NT2/D1 (cell line): ENCODE results near the gene EGFR.

Experiments used
- SUZ12 ChIP-seq: IDR thresholded peaks from 2 replicates; pipeline ENCODE4 v1.6.1; 2011; ENCODE audit not compliant: insufficient read length, insufficient read depth; ENCODE audit errors: extremely low read depth
- YY1 ChIP-seq: IDR thresholded peaks from 2 replicates; pipeline ENCODE4 v1.6.1; 2011; ENCODE audit not compliant: insufficient read length, insufficient read depth
- ZNF274 ChIP-seq: IDR thresholded peaks from 2 replicates; pipeline ENCODE4 v1.6.1; 2011; ENCODE audit warnings: mild to moderate bottlenecking, low read depth, low read length

- TF ChIP-seq SUZ12 (no peak), YY1 (no peak), ZNF274 (no peak)
Observed at GRCh38 chr7:55070854-55071253, 52.0 kb downstream of the EGFR start.
